GM23338 (cell line): ENCODE measurements around the gene ZFHX3. TPM values are rescaled to one million over a fixed set of nuclear protein-coding genes. Genes with fewer than 3 reads are reported as not detected.

Experiments
- ATAC-seq: fragments of 200-7000 bp; cut with Tn5 transposase; 3 replicates; pipeline ENCODE4 v1.9.1; 2020
- DNase-seq: peaks from one replicate; pipeline ENCODE4 v3.0.0-alpha.2; 2015; ENCODE audit warnings: low spot score
- H2AFZ ChIP-seq: fragments of 200-600 bp; sonication (generic); 2 replicates; pipeline ENCODE4 v1.8.0; 2016; ENCODE audit warnings: antibody characterized with exemption, mild to moderate bottlenecking, moderate library complexity
- H3F3A ChIP-seq: fragments of 200-600 bp; sonication (generic); replicated peaks from 2 replicates; pipeline ENCODE4 v1.8.0; 2017; ENCODE audit warnings: antibody characterized with exemption, mixed run types, low read depth
- H3K27ac ChIP-seq: fragments of 200-600 bp; sonication (generic); 2 replicates; pipeline ENCODE4 v1.6.1; 2016; ENCODE audit warnings: low read depth
- H3K27me3 ChIP-seq: fragments of 200-600 bp; sonication (generic); 2 replicates; pipeline ENCODE4 v1.8.0; 2016; ENCODE audit warnings: mild to moderate bottlenecking, mixed run types, moderate library complexity; ENCODE audit not compliant: insufficient read depth
- H3K36me3 ChIP-seq: fragments of 200-600 bp; sonication (generic); 2 replicates; pipeline ENCODE4 v1.8.0; 2016; ENCODE audit warnings: mild to moderate bottlenecking; ENCODE audit not compliant: insufficient read depth
- H3K4me1 ChIP-seq: fragments of 200-600 bp; sonication (generic); 2 replicates; pipeline ENCODE4 v1.8.0; 2016; ENCODE audit warnings: mild to moderate bottlenecking, moderate library complexity; ENCODE audit not compliant: insufficient read depth
- H3K4me2 ChIP-seq: fragments of 200-600 bp; sonication (generic); 2 replicates; pipeline ENCODE4 v1.7.1; 2017; ENCODE audit warnings: mixed run types
- H3K4me3 ChIP-seq: fragments of 200-600 bp; sonication (generic); 2 replicates; pipeline ENCODE4 v1.6.1; 2016; ENCODE audit warnings: mixed run types
- H3K79me2 ChIP-seq: fragments of 200-600 bp; sonication (generic); replicated peaks from 2 replicates; pipeline ENCODE4 v1.8.0; 2017; ENCODE audit warnings: mild to moderate bottlenecking; ENCODE audit not compliant: insufficient read depth
- H3K9me2 ChIP-seq: fragments of 200-600 bp; sonication (generic); 2 replicates; pipeline ENCODE4 v1.8.0; 2017; ENCODE audit not compliant: insufficient read depth
- H4K20me1 ChIP-seq: fragments of 200-600 bp; sonication (generic); replicated peaks from 2 replicates; pipeline ENCODE4 v1.8.0; 2017; ENCODE audit warnings: mild to moderate bottlenecking; ENCODE audit not compliant: insufficient read depth
- H3K27ac Mint-ChIP-seq: 2 replicates; pipeline ENCODE4 v1.8.0; 2020; ENCODE audit warnings: inconsistent platforms, mild to moderate bottlenecking, moderate library complexity, mixed read lengths
- H3K27me3 Mint-ChIP-seq: 3 replicates; pipeline ENCODE4 v1.8.0; 2022; ENCODE audit warnings: low read depth, mild to moderate bottlenecking, moderate library complexity, mixed read lengths, inconsistent platforms; ENCODE audit not compliant: insufficient read depth, poor library complexity
- H3K36me3 Mint-ChIP-seq: 3 replicates; pipeline ENCODE4 v1.8.0; 2021; ENCODE audit warnings: low read depth, mild to moderate bottlenecking, inconsistent platforms, moderate library complexity, mixed read lengths
- H3K4me1 Mint-ChIP-seq: 3 replicates; pipeline ENCODE4 v1.8.0; 2020; ENCODE audit warnings: mild to moderate bottlenecking, inconsistent platforms, mixed read lengths
- H3K4me3 Mint-ChIP-seq: 3 replicates; pipeline ENCODE4 v1.8.0; 2021; ENCODE audit warnings: moderate library complexity, mild to moderate bottlenecking, inconsistent platforms, mixed read lengths
- H3K9me3 Mint-ChIP-seq: 3 replicates; pipeline ENCODE4 v1.8.0; 2020; ENCODE audit warnings: moderate library complexity, mild to moderate bottlenecking, inconsistent platforms, mixed read lengths
- CREB1 ChIP-seq: fragments of 250-450 bp; sonication (Bioruptor Pico); IDR thresholded peaks from 2 replicates; pipeline ENCODE4 v1.5.0; 2020; ENCODE audit warnings: low read depth, mild to moderate bottlenecking, moderate library complexity
- ETS1 ChIP-seq: IDR thresholded peaks from 2 replicates; pipeline ENCODE4 v1.6.1; 2016; ENCODE audit warnings: antibody characterized with exemption
- EZH2 ChIP-seq: fragments of 200-600 bp; sonication (generic); IDR thresholded peaks from one replicate; pipeline ENCODE4 v1.8.0; 2017; ENCODE audit warnings: antibody characterized with exemption, mild to moderate bottlenecking, low read depth; ENCODE audit not compliant: unreplicated experiment
- EZH2phosphoT487 ChIP-seq: fragments of 200-600 bp; sonication (generic); IDR thresholded peaks from one replicate; pipeline ENCODE4 v1.8.1; 2018; ENCODE audit warnings: antibody characterized with exemption; ENCODE audit not compliant: unreplicated experiment
- JUNB ChIP-seq: IDR thresholded peaks from one replicate; pipeline ENCODE4 v1.6.1; 2016; ENCODE audit warnings: antibody characterized with exemption; ENCODE audit not compliant: unreplicated experiment
- NANOG ChIP-seq: IDR thresholded peaks from 2 replicates; pipeline ENCODE4 v1.6.1; 2016; ENCODE audit warnings: antibody characterized with exemption, borderline replicate concordance
- POLR2AphosphoS5 ChIP-seq: IDR thresholded peaks from 2 replicates; pipeline ENCODE4 v1.6.1; 2016; ENCODE audit warnings: antibody characterized with exemption, low read depth
- REST ChIP-seq: IDR thresholded peaks from one replicate; pipeline ENCODE4 v1.6.1; 2018; ENCODE audit warnings: antibody characterized with exemption; ENCODE audit not compliant: unreplicated experiment
- STAT1 ChIP-seq: IDR thresholded peaks from one replicate; pipeline ENCODE4 v1.6.1; 2016; ENCODE audit warnings: antibody characterized with exemption; ENCODE audit not compliant: unreplicated experiment
- ZNF114 ChIP-seq: fragments of 250-450 bp; sonication (Bioruptor Pico); IDR thresholded peaks from 2 replicates; pipeline ENCODE4 v1.5.0; 2020; ENCODE audit warnings: mild to moderate bottlenecking, moderate library complexity
- ZNF462 ChIP-seq: fragments of 250-450 bp; sonication (Bioruptor Pico); IDR thresholded peaks from 2 replicates; pipeline ENCODE4 v1.5.0; 2020; ENCODE audit warnings: mild to moderate bottlenecking, moderate library complexity
- polyA plus RNA-seq: library from polyadenylated mRNA; unstranded; fragments of >200 nt; fragmentation: Nextera tagmentation; extraction: Ambion mirVana; gene quantifications from 2 replicates; pipeline ENCODE4 v1.2.1, GENCODE V29; 2016
- total RNA-seq: library from RNA; depleted of rRNA; stranded (reverse); fragments of >200 nt; shearing (Covaris generic); gene quantifications from 2 replicates; pipeline ENCODE4 v1.2.3, GENCODE V29; 2014
- TF ChIP-seq, protein P1 (sequence below), 2 experiments: fragments of 200-600 bp in 1 of 2; sonication (generic) in 1 of 2; conservative IDR thresholded peaks; 2 replicates each; pipeline versions ENCODE4 v1.5.1 to v1.6.1; 2016 to 2017; ENCODE audit warnings: antibody characterized with exemption in 2 of 2, low read depth in 2 of 2, mild to moderate bottlenecking in 2 of 2, moderate library complexity in 1 of 2

ZFHX3 gene
- total and polyA plus RNA-seq, 2 experiments from 2014 or later, result 1.0 to 1.5 TPM

DNA sequence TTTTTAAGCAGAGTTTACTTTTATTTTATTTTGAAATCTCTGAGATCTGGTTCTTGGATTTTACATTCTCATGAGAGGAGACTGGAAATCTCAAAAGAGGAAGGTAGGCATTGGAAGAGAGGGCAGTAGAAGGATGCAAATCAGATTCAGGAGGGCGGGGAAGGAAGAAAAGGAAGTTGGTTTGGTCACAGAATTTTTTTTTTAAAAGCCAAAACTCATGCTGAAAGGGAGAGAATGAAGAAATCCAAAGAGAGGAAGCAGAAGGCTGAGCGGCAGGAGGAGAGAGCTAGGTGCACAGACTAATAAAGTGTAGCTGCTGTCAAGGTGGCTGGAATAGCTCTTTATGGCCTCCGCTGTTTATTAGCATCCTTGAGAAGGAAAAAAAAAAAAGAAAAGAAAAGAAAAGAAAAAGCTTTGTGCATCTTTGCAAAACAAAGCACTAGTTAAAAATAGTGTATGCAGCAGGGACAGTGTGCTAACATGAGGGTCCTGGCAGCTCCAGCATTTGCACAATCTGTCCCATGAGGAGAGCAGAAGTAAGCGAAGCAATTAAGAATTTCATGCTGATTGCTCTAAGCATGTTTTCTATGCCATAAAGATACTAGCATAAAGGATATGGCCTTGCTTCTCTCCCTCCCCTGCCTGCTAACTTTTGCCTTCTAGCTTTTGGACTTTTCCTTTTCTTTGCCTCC is 194.2 kb downstream of the ZFHX3 start:
- Mint-ChIP-seq H3K9me3 (no peaks in the 10 kb centered on the region), H3K27ac (no peak overlapping the region), H3K27me3 (peaks cover 6% of the 10 kb centered on the region), H3K36me3 (no peaks in the 10 kb centered on the region), H3K4me3 (no peak overlapping the region), H3K4me1 (peaks cover 17% of the 10 kb centered on the region)
- TF ChIP-seq, protein P1, sequence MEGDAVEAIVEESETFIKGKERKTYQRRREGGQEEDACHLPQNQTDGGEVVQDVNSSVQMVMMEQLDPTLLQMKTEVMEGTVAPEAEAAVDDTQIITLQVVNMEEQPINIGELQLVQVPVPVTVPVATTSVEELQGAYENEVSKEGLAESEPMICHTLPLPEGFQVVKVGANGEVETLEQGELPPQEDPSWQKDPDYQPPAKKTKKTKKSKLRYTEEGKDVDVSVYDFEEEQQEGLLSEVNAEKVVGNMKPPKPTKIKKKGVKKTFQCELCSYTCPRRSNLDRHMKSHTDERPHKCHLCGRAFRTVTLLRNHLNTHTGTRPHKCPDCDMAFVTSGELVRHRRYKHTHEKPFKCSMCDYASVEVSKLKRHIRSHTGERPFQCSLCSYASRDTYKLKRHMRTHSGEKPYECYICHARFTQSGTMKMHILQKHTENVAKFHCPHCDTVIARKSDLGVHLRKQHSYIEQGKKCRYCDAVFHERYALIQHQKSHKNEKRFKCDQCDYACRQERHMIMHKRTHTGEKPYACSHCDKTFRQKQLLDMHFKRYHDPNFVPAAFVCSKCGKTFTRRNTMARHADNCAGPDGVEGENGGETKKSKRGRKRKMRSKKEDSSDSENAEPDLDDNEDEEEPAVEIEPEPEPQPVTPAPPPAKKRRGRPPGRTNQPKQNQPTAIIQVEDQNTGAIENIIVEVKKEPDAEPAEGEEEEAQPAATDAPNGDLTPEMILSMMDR (conservative IDR thresholded peaks at IDR 0.05; ENCODE audit: low read depth in 2 of 2), result no peak
- TF ChIP-seq STAT1 (no peak), ETS1 (no peak), JUNB (no peak), ZNF462 (CRISPR knock-in tag) (no peak), EZH2phosphoT487 (no peak), EZH2 (no peak), ZNF114 (CRISPR knock-in tag) (no peak), CREB1 (no peak), REST (no peak), POLR2AphosphoS5 (no peak), NANOG (no peak)
- Histone ChIP-seq H3K27ac (no peak overlapping the region), H3K4me3 (no peak overlapping the region), H3F3A (0 out of 2 replicates have a peak, but pooled peaks cover 3% of the 10 kb centered on the region), H3K4me1 (peaks cover 17% of the 10 kb centered on the region), H3K4me2 (peak overlapping the region; percentile 61), H3K9me2 (no peaks in the 10 kb centered on the region), H3K36me3 (no peaks in the 10 kb centered on the region), H2AFZ (no peak overlapping the region), H3K79me2 (no peaks in the 10 kb centered on the region), H4K20me1 (no peaks in the 10 kb centered on the region), H3K27me3 (no peaks in the 10 kb centered on the region)
- no peak for DNase-seq
- ATAC-seq, result no peak
